ENCODE data around the gene PRKCZ.

DNA sequence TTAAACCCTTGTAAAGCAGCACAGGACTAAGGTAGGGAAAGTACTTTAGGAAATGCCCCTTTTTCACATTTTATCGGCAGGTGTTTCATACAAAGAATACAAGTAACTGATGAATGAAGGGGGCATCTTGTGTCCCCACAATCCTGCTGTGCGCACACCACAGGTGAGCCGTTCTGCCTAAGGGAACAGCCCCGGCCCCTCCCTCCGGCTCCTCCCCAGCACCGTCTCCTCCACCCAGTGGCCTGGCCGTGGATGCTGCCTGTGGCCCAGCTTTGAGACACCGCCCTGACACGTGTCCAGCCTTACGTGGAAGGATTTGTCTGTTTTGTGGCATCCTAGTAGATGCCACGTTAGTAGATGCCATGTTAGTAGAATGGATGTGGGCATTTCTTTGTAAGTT lies 131.5 kb downstream of the PRKCZ start:
- no peak for TF ChIP-seq POLR2A (IDR thresholded peaks at IDR 0.05)
- TF ChIP-seq, protein P1, sequence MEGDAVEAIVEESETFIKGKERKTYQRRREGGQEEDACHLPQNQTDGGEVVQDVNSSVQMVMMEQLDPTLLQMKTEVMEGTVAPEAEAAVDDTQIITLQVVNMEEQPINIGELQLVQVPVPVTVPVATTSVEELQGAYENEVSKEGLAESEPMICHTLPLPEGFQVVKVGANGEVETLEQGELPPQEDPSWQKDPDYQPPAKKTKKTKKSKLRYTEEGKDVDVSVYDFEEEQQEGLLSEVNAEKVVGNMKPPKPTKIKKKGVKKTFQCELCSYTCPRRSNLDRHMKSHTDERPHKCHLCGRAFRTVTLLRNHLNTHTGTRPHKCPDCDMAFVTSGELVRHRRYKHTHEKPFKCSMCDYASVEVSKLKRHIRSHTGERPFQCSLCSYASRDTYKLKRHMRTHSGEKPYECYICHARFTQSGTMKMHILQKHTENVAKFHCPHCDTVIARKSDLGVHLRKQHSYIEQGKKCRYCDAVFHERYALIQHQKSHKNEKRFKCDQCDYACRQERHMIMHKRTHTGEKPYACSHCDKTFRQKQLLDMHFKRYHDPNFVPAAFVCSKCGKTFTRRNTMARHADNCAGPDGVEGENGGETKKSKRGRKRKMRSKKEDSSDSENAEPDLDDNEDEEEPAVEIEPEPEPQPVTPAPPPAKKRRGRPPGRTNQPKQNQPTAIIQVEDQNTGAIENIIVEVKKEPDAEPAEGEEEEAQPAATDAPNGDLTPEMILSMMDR (IDR thresholded peaks at IDR 0.05) = no peak
